ENCODE results near the gene RCOR3. TPM values are rescaled to one million over a fixed set of nuclear protein-coding genes. Genes with fewer than 3 reads are reported as not detected.

RCOR3 gene
- total RNA-seq, 1 experiment from 2014 or later, result 12.7 TPM

- Histone ChIP-seq H3K9ac (ENCODE audit: low read length) (peak overlapping the region; percentile 83), H3K27me3 (ENCODE audit: low read length) (no peaks in the 10 kb centered on the region), H3K9me3 (ENCODE audit: low read length) (no peaks in the 10 kb centered on the region), H4K20me1 (ENCODE audit: low read length) (no peaks in the 10 kb centered on the region), H3K79me2 (ENCODE audit: low read length) (peaks cover 25% of the 10 kb centered on the region), H3K27ac (ENCODE audit: low read length) (peak overlapping the region; percentile 77), H3F3A (ENCODE audit: low read length, unreplicated experiment) (no peaks in the 10 kb centered on the region), H3K4me3 (ENCODE audit: low read length) (peak overlapping the region; percentile 75), H3K9me2 (replicated peaks; ENCODE audit: low read length) (no peaks in the 10 kb centered on the region), H3K4me1 (ENCODE audit: insufficient read depth, low read length) (peaks cover 17% of the 10 kb centered on the region), H3K36me3 (ENCODE audit: low read depth, low read length) (no peaks in the 10 kb centered on the region; the same call in 1 of the 2 replicates), H3K4me2 (ENCODE audit: low read length) (peak overlapping the region; percentile 95), H2AFZ (ENCODE audit: low read length) (peak overlapping the region; percentile 92)
- TSS peak; percentile 72 for BruUV-seq (replicated peaks)
- POLR2A ChIA-PET (ENCODE audit: unreplicated experiment), result interaction anchor here (0.7 kb wide), 1 partner anchor 20 kb away, joined by 3 read pairs; no protein-coding TSS in a partner anchor
- CTCF ChIA-PET, result interaction anchor here (0.6 to 0.7 kb wide), 2 partner anchors 47 to 1848 kb away, joined by 3 to 5 read pairs; no protein-coding TSS in a partner anchor
- DNase-seq (peak; percentile 78), ATAC-seq (peak; percentile 35)
- no peak for TF ChIP-seq EZH2phosphoT487 (IDR thresholded peaks at IDR 0.05; ENCODE audit: borderline replicate concordance, low read length)
- no peak for TF ChIP-seq CTCF (conservative IDR thresholded peaks at IDR 0.05; ENCODE audit: low read depth, low read length)
- no peak for TF ChIP-seq EZH2 (IDR thresholded peaks at IDR 0.05; ENCODE audit: low read length, unreplicated experiment)
- intact Hi-C loops (cut with micrococcal nuclease), result loop anchor here (2.0 to 10.0 kb wide), 3 partner anchors 62 to 256 kb away; no protein-coding TSS in a partner anchor
Measured at GRCh38 chr1:211258310-211258755, 833 bp upstream of the RCOR3 start.

GRCh38 chr1:211259638-211260126 is 516 bp downstream of the RCOR3 start:
- Histone ChIP-seq H3K9me2 (replicated peaks; ENCODE audit: low read length) (no peaks in the 10 kb centered on the region), H3K9ac (ENCODE audit: low read length) (peak overlapping the region; percentile 83), H2AFZ (ENCODE audit: low read length) (peak overlapping the region; percentile 95), H3K27me3 (ENCODE audit: low read length) (no peaks in the 10 kb centered on the region), H3K4me2 (ENCODE audit: low read length) (peak overlapping the region; percentile 90), H3K27ac (ENCODE audit: low read length) (peak overlapping the region; percentile 77), H3K9me3 (ENCODE audit: low read length) (no peaks in the 10 kb centered on the region), H3F3A (ENCODE audit: low read length, unreplicated experiment) (no peaks in the 10 kb centered on the region), H3K36me3 (ENCODE audit: low read depth, low read length) (peaks cover 4% of the 10 kb centered on the region; the same call in 1 of the 2 replicates), H3K79me2 (ENCODE audit: low read length) (peaks cover 31% of the 10 kb centered on the region), H3K4me3 (ENCODE audit: low read length) (peak overlapping the region; percentile 98), H4K20me1 (ENCODE audit: low read length) (no peaks in the 10 kb centered on the region), H3K4me1 (ENCODE audit: insufficient read depth, low read length) (peaks cover 17% of the 10 kb centered on the region)
- no TSS peak for BruUV-seq (replicated peaks)
- peak; percentile 32 for DNase-seq
- intact Hi-C loops (cut with micrococcal nuclease), result loop anchor here (2.0 to 10.0 kb wide), 4 partner anchors 61 to 255 kb away; no protein-coding TSS in a partner anchor
- peak; percentile 6 for ATAC-seq
- TF ChIP-seq CTCF (conservative IDR thresholded peaks at IDR 0.05; ENCODE audit: low read depth, low read length) (no peak), EZH2 (IDR thresholded peaks at IDR 0.05; ENCODE audit: low read length, unreplicated experiment) (no peak)
- ChIA-PET CTCF (interaction anchor here (0.6 kb wide), 1 partner anchor 79 kb away, joined by 3 read pairs; no protein-coding TSS in a partner anchor), POLR2A (ENCODE audit: unreplicated experiment) (no interaction called here)

Data from PC-3 (cell line).